ES-I3 (cell line): ENCODE measurements around the gene MRPL45.

ENCODE experiments used
- H3K36me3 ChIP-seq: 2 replicates; pipeline ENCODE4 v1.6.1; 2013; ENCODE audit warnings: mild to moderate bottlenecking, low read length, control low read depth, moderate library complexity; ENCODE audit not compliant: insufficient read depth
- H3K4me1 ChIP-seq: 2 replicates; pipeline ENCODE4 v1.6.1; 2013; ENCODE audit warnings: mild to moderate bottlenecking, control low read depth, low read length; ENCODE audit not compliant: insufficient read depth
- H3K9ac ChIP-seq: 2 replicates; pipeline ENCODE4 v1.6.1; 2013; ENCODE audit warnings: low read depth, mild to moderate bottlenecking, low read length, moderate library complexity
- H3K9me3 ChIP-seq: 2 replicates; pipeline ENCODE4 v1.6.1; 2013; ENCODE audit warnings: mild to moderate bottlenecking, low read length, moderate library complexity; ENCODE audit not compliant: control insufficient read depth, insufficient read depth

The MRPL45 gene

GRCh38 chr17:38369124-38369886, 72.3 kb downstream of the MRPL45 start:
- Histone ChIP-seq H3K4me1 (no peaks in the 10 kb centered on the region), H3K9ac (no peak overlapping the region), H3K36me3 (peaks cover 5% of the 10 kb centered on the region), H3K9me3 (no peaks in the 10 kb centered on the region)
